SK-N-SH (cell line): ENCODE measurements around the gene SLAIN2. TPM values are rescaled to one million over a fixed set of nuclear protein-coding genes. Genes with fewer than 3 reads are reported as not detected.

Experiments
- CTCF ChIA-PET: fragments of 300-600, 350-600 bp; formaldehyde crosslinking; extraction: SDS; loops from one replicate; lab custom pipeline; 2021; lab: Yijun Ruan, JAX
- POLR2A ChIA-PET: fragments of 350-600 bp; sonication (Branson Sonifier 250); formaldehyde crosslinking; extraction: SDS; loops from one replicate; lab custom pipeline; 2020; ENCODE audit warnings: antibody characterized with exemption, inconsistent platforms; lab: Yijun Ruan, JAX
- DNase-seq: peaks from one replicate; pipeline ENCODE4 v3.0.0; 2012
- H2AFZ ChIP-seq: fragments of 200-600 bp; sonication (generic); 2 replicates; pipeline ENCODE4 v1.8.1; 2016; ENCODE audit warnings: antibody characterized with exemption, mild to moderate bottlenecking, low read depth
- H3F3A ChIP-seq: fragments of 200-600 bp; sonication (generic); replicated peaks from 2 replicates; pipeline ENCODE3; 2016; ENCODE audit warnings: antibody characterized with exemption, mild to moderate bottlenecking; ENCODE audit not compliant: insufficient read depth
- H3K27ac ChIP-seq, 2 experiments: fragments of 200-500 bp in 1 of 2; fragments of 200-600 bp in 1 of 2; sonication (Bioruptor generic) in 1 of 2; sonication (generic), shearing (Covaris generic) in 1 of 2; 2 replicates each; pipeline versions ENCODE4 v1.5.1 to v1.6.1; 2014 to 2016; ENCODE audit warnings: low read depth in 2 of 2, inconsistent platforms in 1 of 2, low read length in 1 of 2, mild to moderate bottlenecking in 1 of 2, mixed read lengths in 1 of 2
- H3K27me3 ChIP-seq: fragments of 200-600 bp; sonication (generic), shearing (Covaris generic); 2 replicates; pipeline ENCODE4 v1.6.1; 2016; ENCODE audit warnings: mixed run types; ENCODE audit not compliant: insufficient read depth
- H3K36me3 ChIP-seq, 2 experiments: fragments of 200-500 bp in 1 of 2; fragments of 200-600 bp in 1 of 2; sonication (Bioruptor generic) in 1 of 2; sonication (generic) in 1 of 2; replicated peaks in 1 of 2; 2 replicates each; pipeline versions ENCODE3 to v1.5.1; 2014 to 2016; ENCODE audit warnings: low read length in 1 of 2, mild to moderate bottlenecking in 1 of 2; ENCODE audit not compliant: insufficient read depth in 2 of 2, control insufficient read depth in 1 of 2
- H3K4me1 ChIP-seq, 2 experiments: fragments of 200-500 bp in 1 of 2; fragments of 200-600 bp in 1 of 2; sonication (Bioruptor generic) in 1 of 2; sonication (generic), shearing (Covaris generic) in 1 of 2; 2 replicates each; pipeline versions ENCODE4 v1.5.1 to v1.6.1; 2014 to 2016; ENCODE audit warnings: low read depth in 1 of 2, low read length in 1 of 2, mixed run types in 1 of 2; ENCODE audit not compliant: insufficient read depth in 2 of 2, control insufficient read depth in 1 of 2
- H3K4me2 ChIP-seq: fragments of 200-600 bp; sonication (generic), shearing (Covaris generic); 2 replicates; pipeline ENCODE4 v1.6.1; 2017; ENCODE audit warnings: mixed run types
- H3K4me3 ChIP-seq, 2 experiments: fragments of 200-500 bp in 1 of 2; fragments of 200-600 bp in 1 of 2; sonication (Bioruptor generic) in 1 of 2; sonication (generic), shearing (Covaris generic) in 1 of 2; 2 replicates each; pipeline versions ENCODE4 v1.5.1 to v1.8.1; 2014 to 2016; ENCODE audit warnings: low read depth in 2 of 2, inconsistent platforms in 1 of 2, low read length in 1 of 2, mild to moderate bottlenecking in 1 of 2, mixed read lengths in 1 of 2, moderate library complexity in 1 of 2
- H3K79me2 ChIP-seq: fragments of 200-600 bp; sonication (generic); 2 replicates; pipeline ENCODE4 v1.8.1; 2017; ENCODE audit warnings: mild to moderate bottlenecking; ENCODE audit not compliant: insufficient read depth
- H3K9ac ChIP-seq: fragments of 200-600 bp; sonication (generic); 2 replicates; pipeline ENCODE4 v1.6.1; 2017; ENCODE audit warnings: mixed run types
- H3K9me2 ChIP-seq: fragments of 200-600 bp; sonication (generic); 2 replicates; pipeline ENCODE4 v1.6.1; 2017; ENCODE audit warnings: mixed run types
- H3K9me3 ChIP-seq: fragments of 200-600 bp; sonication (generic); 2 replicates; pipeline ENCODE4 v1.6.1; 2017; ENCODE audit warnings: mixed run types, mild to moderate bottlenecking, moderate library complexity
- H4K20me1 ChIP-seq: fragments of 200-600 bp; sonication (generic); 2 replicates; pipeline ENCODE4 v1.6.1; 2017; ENCODE audit warnings: mild to moderate bottlenecking, mixed run types; ENCODE audit not compliant: insufficient read depth
- CTCF ChIP-seq: fragments of 200-600 bp; sonication (generic); IDR thresholded peaks from 2 replicates; pipeline ENCODE4 v1.6.1; 2017; ENCODE audit warnings: antibody characterized with exemption, mild to moderate bottlenecking, moderate library complexity
- ELF1 ChIP-seq: IDR thresholded peaks from 2 replicates; pipeline ENCODE4 v1.4.0; 2012
- EZH2phosphoT487 ChIP-seq: fragments of 200-600 bp; sonication (generic); IDR thresholded peaks from 2 replicates; pipeline ENCODE4 v1.6.1; 2017; ENCODE audit warnings: low read depth, mixed run types, mild to moderate bottlenecking, antibody characterized with exemption, moderate library complexity, borderline replicate concordance
- FOXM1 ChIP-seq: IDR thresholded peaks from 2 replicates; pipeline ENCODE4 v1.4.0; 2012; ENCODE audit warnings: low read depth, mild to moderate bottlenecking
- GABPA ChIP-seq: IDR thresholded peaks from 2 replicates; pipeline ENCODE4 v1.4.0; 2012; ENCODE audit warnings: low read depth, mild to moderate bottlenecking
- IRF3 ChIP-seq: fragments of 150-350 bp; IDR thresholded peaks from 2 replicates; pipeline ENCODE4 v1.6.1; 2016; ENCODE audit warnings: mild to moderate bottlenecking, low read depth, low read length
- MAX ChIP-seq: IDR thresholded peaks from 2 replicates; pipeline ENCODE4 v1.4.0; 2012; ENCODE audit warnings: low read depth
- MEF2A ChIP-seq: IDR thresholded peaks from 2 replicates; pipeline ENCODE4 v1.4.0; 2012; ENCODE audit warnings: low read depth, borderline replicate concordance
- NFIC ChIP-seq: IDR thresholded peaks from 2 replicates; pipeline ENCODE4 v1.4.0; 2012; ENCODE audit warnings: borderline replicate concordance
- NRF1 ChIP-seq: IDR thresholded peaks from 2 replicates; pipeline ENCODE4 v1.6.1; 2012; ENCODE audit warnings: low read depth, mild to moderate bottlenecking, low read length
- PBX3 ChIP-seq: IDR thresholded peaks from 2 replicates; pipeline ENCODE4; 2012
- POLR2AphosphoS5 ChIP-seq: IDR thresholded peaks from 2 replicates; pipeline ENCODE4 v1.6.1; 2012; ENCODE audit warnings: low read depth, low read length
- REST ChIP-seq: IDR thresholded peaks from 2 replicates; pipeline ENCODE4 v1.6.1; 2012; ENCODE audit warnings: mild to moderate bottlenecking, low read depth, low read length, moderate library complexity
- RXRA ChIP-seq: IDR thresholded peaks from 2 replicates; pipeline ENCODE4 v1.4.0; 2012; ENCODE audit warnings: low read depth, mild to moderate bottlenecking, borderline replicate concordance
- SIN3A ChIP-seq: IDR thresholded peaks from 2 replicates; pipeline ENCODE4 v1.6.1; 2012; ENCODE audit warnings: low read depth, mild to moderate bottlenecking, low read length, moderate library complexity, borderline replicate concordance
- SMC3 ChIP-seq: IDR thresholded peaks from 2 replicates; pipeline ENCODE4 v1.6.1; 2012; ENCODE audit warnings: low read depth, low read length, improper control_type of control experiment
- TAF1 ChIP-seq: IDR thresholded peaks from 2 replicates; pipeline ENCODE4 v1.6.1; 2012; ENCODE audit warnings: low read depth, mild to moderate bottlenecking, low read length, moderate library complexity, borderline replicate concordance
- TCF12 ChIP-seq: IDR thresholded peaks from 2 replicates; pipeline ENCODE4 v1.4.0; 2012
- ZBTB33 ChIP-seq: IDR thresholded peaks from 2 replicates; pipeline ENCODE4 v1.4.0; 2012; ENCODE audit warnings: low read depth, borderline replicate concordance
- WGBS: methylation state at CpG from one replicate; pipeline ENCODE4 v1.1.6; 2017; ENCODE audit warnings: low lambda C conversion rate; 5-methylcytosine and 5-hydroxymethylcytosine counted together
- polyA plus RNA-seq, 3 experiments: library from polyadenylated mRNA; depleted of rRNA; stranded (reverse); fragments of >200 nt; gene quantifications; 2 replicates each; pipeline ENCODE4 v1.2.3, GENCODE V29; 2012

Gene SLAIN2
- polyA plus RNA-seq, 1 of the 3 experiments (the other 2 are of a cell fraction) = 17.0 TPM

GRCh38 chr4:48420144-48420543, 78.8 kb downstream of the SLAIN2 start:
- H4K20me1 ChIP-seq = no peaks in the 10 kb centered on the region

GRCh38 chr4:48421101-48421500, 79.8 kb downstream of the SLAIN2 start:
- no peaks in the 10 kb centered on the region for H3K27me3 ChIP-seq
- H3K79me2 ChIP-seq = peaks cover 11% of the 10 kb centered on the region
- POLR2A ChIA-PET = no interaction called here
- no peaks in the 10 kb centered on the region for H3K9me3 ChIP-seq
- H3F3A ChIP-seq = peaks cover 4% of the 10 kb centered on the region
- H3K9ac ChIP-seq = no peak overlapping the region
- no peaks in the 10 kb centered on the region for H4K20me1 ChIP-seq
- no peak overlapping the region for H3K27ac ChIP-seq
- TF ChIP-seq PBX3 (no peak), EZH2phosphoT487 (no peak), MAX (no peak), REST (no peak), CTCF (no peak), TAF1 (no peak), IRF3 (no peak), RXRA (no peak), SMC3 (no peak), POLR2AphosphoS5 (no peak), NRF1 (no peak), NFIC (no peak), SIN3A (no peak), FOXM1 (no peak), MEF2A (no peak), GABPA (no peak), ZBTB33 (no peak), TCF12 (no peak)
- H3K36me3 ChIP-seq = peaks cover 38 to 56% of the 10 kb centered on the region in 2 experiments
- 94% methylated on average over 2 of the region's 2 CpGs for WGBS
- H3K4me1 ChIP-seq = peaks cover 0 to 4% of the 10 kb centered on the region in 2 experiments; a peak in 1 of 4 replicates
- no peak for DNase-seq
- no peaks in the 10 kb centered on the region for H3K9me2 ChIP-seq
- no peak overlapping the region for H3K4me3 ChIP-seq
- no peak overlapping the region for H2AFZ ChIP-seq
- CTCF ChIA-PET = interaction anchor here (0.7 to 1.7 kb wide), 4 partner anchors 10 to 125 kb away, joined by 3 to 4 read pairs (median 3); no protein-coding TSS in a partner anchor
- no peak overlapping the region for H3K4me2 ChIP-seq

More at GRCh38 chr4:48420144-48420543, 78.8 kb downstream of the SLAIN2 start:
- no peak for DNase-seq
- TF ChIP-seq ELF1 = no peak
- peaks cover 11% of the 10 kb centered on the region for H3K79me2 ChIP-seq
- H3K4me1 ChIP-seq = peaks cover 0 to 4% of the 10 kb centered on the region in 2 experiments; a peak in 1 of 4 replicates
- no peak overlapping the region for H3K4me2 ChIP-seq
- no peaks in the 10 kb centered on the region for H3K9me3 ChIP-seq
- ChIA-PET POLR2A (no interaction called here), CTCF (no interaction called here)
- H3K27ac ChIP-seq = no peak overlapping the region
- H2AFZ ChIP-seq = no peak overlapping the region
- H3K9me2 ChIP-seq = no peaks in the 10 kb centered on the region
- peaks cover 37 to 47% of the 10 kb centered on the region in 2 experiments for H3K36me3 ChIP-seq
- no peaks in the 10 kb centered on the region for H3K27me3 ChIP-seq
- 96% methylated on average over 6 of the region's 6 CpGs for WGBS
- H3K4me3 ChIP-seq = no peak overlapping the region
- peaks cover 4% of the 10 kb centered on the region for H3F3A ChIP-seq
- H3K9ac ChIP-seq = no peak overlapping the region
